Activated CD8-positive, alpha-beta T cell treated with anti-CD3 and anti-CD28 coated beads for 36 hours (primary cell): ENCODE results near the gene NUBPL. TPM values are rescaled to one million over a fixed set of nuclear protein-coding genes. Genes with fewer than 3 reads are reported as not detected.
"Not testable (repeated sequence)": the region's sequence is repeated elsewhere in the genome, so short reads cannot be mapped to it uniquely, and the experiment has no call there.

Experiments used
- ATAC-seq: fragments of 200-7000 bp; cut with Tn5 transposase; one replicate; pipeline ENCODE4 v1.10.0; 2021; ENCODE audit warnings: mild to moderate bottlenecking, moderate library complexity
- CTCF ChIA-PET: fragments of 350-600 bp; sonication (Branson Sonifier 250); formaldehyde crosslinking; loops from one replicate; lab custom pipeline; 2021; ENCODE audit warnings: antibody characterized with exemption; lab: Charles Lee
- POLR2A ChIA-PET: fragments of 350-600 bp; sonication (Branson Sonifier 250); formaldehyde crosslinking; loops from one replicate; lab custom pipeline; 2021; ENCODE audit warnings: antibody characterized with exemption; lab: Charles Lee
- DNase-seq: peaks from one replicate; pipeline ENCODE4 v3.0.0-alpha.2; 2020
- H3K27ac Mint-ChIP-seq: one replicate; pipeline ENCODE4 v1.8.0; 2021; ENCODE audit warnings: mild to moderate bottlenecking, mixed read lengths
- H3K27me3 Mint-ChIP-seq: one replicate; pipeline ENCODE4 v1.8.0; 2021; ENCODE audit warnings: mixed read lengths
- H3K36me3 Mint-ChIP-seq: one replicate; pipeline ENCODE4 v1.8.0; 2021; ENCODE audit warnings: low read depth, mixed read lengths
- H3K4me1 Mint-ChIP-seq: one replicate; pipeline ENCODE4 v1.8.0; 2021; ENCODE audit warnings: low read depth, mixed read lengths
- H3K4me3 Mint-ChIP-seq: one replicate; pipeline ENCODE4 v1.8.0; 2021; ENCODE audit warnings: mild to moderate bottlenecking, moderate library complexity, mixed read lengths
- H3K9me3 Mint-ChIP-seq: one replicate; pipeline ENCODE4 v1.8.0; 2021; ENCODE audit warnings: mixed read lengths
- intact Hi-C: fragments of 100-400 bp; cut with micrococcal nuclease; formaldehyde crosslinking; loops from one replicate; pipeline ENCODE4 v1.10.0; 2022
- total RNA-seq, 2 experiments: library from RNA; stranded (reverse); gene quantifications; one replicate each; pipeline ENCODE4 v1.2.3, GENCODE V29; 2021
- TF ChIP-seq, protein P1 (sequence below): fragments of 200-600 bp; IDR thresholded peaks from one replicate; pipeline ENCODE4 v1.8.0; 2022; ENCODE audit warnings: antibody characterized with exemption, mild to moderate bottlenecking

NUBPL gene
- total RNA-seq, 2 experiments from 2014 or later, result 14.3 to 14.4 TPM

DNA sequence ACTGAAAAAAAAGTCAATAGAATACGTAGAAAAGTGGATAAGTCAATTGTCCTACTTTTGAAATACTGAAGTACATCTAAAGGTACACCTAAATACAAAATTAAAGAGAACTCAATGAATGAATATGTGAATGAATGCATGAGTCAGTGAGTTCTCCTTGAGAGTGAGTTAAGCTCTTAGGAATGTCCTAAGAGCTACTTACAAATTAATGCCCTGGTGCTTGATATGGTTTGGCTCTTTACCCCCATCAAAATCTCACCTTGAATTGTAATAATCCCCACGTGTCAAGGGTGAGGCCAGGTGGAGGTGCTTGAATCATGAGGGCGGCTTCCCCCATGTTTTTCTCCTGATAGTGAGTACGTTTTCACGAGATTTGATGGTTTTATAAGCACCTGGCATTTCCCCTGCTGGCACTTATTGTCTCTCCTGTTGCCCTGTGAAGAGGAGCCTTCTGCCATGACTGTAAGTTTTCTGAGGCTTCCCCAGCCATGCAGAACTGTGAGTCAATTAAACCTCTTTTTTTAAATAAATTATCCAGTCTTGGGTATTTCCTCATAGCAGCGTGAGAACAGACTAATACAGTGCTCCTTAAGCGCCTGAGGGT lies 323.7 kb downstream of the NUBPL start:
- DNase-seq, result no peak
- ChIA-PET CTCF (no interaction called here), POLR2A (no interaction called here)
- Mint-ChIP-seq H3K4me1 (no peaks in the 10 kb centered on the region), H3K4me3 (no peak overlapping the region), H3K27me3 (no peaks in the 10 kb centered on the region), H3K36me3 (no peaks in the 10 kb centered on the region), H3K27ac (no peak overlapping the region), H3K9me3 (no peaks in the 10 kb centered on the region)
- no peak for ATAC-seq
- intact Hi-C loops, result no loop called here
- TF ChIP-seq, protein P1, sequence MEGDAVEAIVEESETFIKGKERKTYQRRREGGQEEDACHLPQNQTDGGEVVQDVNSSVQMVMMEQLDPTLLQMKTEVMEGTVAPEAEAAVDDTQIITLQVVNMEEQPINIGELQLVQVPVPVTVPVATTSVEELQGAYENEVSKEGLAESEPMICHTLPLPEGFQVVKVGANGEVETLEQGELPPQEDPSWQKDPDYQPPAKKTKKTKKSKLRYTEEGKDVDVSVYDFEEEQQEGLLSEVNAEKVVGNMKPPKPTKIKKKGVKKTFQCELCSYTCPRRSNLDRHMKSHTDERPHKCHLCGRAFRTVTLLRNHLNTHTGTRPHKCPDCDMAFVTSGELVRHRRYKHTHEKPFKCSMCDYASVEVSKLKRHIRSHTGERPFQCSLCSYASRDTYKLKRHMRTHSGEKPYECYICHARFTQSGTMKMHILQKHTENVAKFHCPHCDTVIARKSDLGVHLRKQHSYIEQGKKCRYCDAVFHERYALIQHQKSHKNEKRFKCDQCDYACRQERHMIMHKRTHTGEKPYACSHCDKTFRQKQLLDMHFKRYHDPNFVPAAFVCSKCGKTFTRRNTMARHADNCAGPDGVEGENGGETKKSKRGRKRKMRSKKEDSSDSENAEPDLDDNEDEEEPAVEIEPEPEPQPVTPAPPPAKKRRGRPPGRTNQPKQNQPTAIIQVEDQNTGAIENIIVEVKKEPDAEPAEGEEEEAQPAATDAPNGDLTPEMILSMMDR, result no peak

DNA sequence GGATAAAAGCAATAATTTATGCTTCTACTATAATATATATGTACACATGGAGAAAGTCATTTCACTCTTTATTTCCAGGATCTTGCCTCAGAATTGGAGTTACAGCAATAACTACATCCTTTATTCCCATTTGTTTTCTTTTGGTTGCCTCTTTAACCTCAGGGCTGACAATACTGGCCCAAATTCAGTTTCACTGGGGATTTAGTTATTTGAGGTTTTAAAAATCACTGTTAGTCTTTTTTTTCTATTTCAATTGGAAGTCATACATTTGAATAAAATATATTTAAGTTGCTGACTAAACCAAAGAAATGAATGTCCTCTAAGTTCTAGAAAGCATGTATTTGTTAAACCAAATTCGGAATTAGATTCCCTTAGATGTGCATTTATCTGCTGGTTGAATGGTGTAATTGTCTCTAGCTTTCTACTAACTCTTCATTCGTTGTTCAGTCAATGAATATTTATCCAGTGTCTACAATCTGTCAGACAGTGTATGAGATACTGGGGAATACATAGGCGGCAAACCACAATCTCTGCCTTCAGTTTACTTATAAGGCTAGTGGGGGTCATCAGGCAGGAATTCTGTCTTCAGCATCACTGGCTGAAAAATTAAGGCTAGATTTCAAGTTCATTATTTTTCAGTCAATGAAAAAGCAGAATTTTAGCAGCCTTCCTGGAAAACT lies 325.1 kb downstream of the NUBPL start:
- Mint-ChIP-seq H3K36me3 (no peaks in the 10 kb centered on the region), H3K4me3 (no peak overlapping the region), H3K27ac (no peak overlapping the region), H3K27me3 (no peaks in the 10 kb centered on the region), H3K9me3 (no peaks in the 10 kb centered on the region), H3K4me1 (no peaks in the 10 kb centered on the region)
- TF ChIP-seq, protein P1, result no peak
- intact Hi-C loops, result no loop called here
- CTCF ChIA-PET, result no interaction called here
- DNase-seq (no peak), ATAC-seq (no peak)
- POLR2A ChIA-PET, result no interaction called here

DNA sequence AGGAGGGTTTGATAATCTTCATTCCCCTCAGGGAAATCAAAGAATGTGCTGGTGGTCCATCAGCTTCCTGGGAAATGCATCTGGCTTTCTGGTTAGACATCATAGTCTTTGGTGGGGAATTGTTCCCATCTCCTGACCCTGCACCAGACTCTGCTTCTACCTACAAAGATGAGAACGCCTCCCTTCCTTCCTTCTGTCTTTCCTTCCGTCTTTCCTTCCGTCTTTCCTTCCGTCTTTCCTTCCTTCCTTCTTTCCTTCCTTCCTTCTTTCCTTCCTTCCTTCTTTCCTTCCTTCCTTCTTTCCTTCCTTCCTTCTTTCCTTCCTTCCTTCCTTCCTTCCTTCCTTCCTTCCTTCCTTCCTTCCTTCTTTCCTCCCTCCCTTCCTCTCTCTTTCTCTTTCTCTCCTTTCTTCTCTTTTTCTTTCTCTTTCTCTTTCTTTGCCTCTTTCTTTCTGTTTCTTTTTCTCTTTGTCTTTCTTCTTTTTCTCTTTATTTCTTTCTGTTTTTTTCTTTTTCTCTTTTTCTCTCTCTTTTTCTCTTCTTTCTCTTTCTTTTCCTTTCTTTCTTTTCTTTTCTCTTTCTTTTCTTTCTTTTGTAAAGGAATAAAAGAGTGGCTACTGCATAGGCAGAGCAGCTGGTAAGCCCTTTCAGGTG lies 326.9 kb downstream of the NUBPL start:
- Mint-ChIP-seq H3K9me3 (no peaks in the 10 kb centered on the region), H3K36me3 (no peaks in the 10 kb centered on the region), H3K27me3 (peaks cover 3% of the 10 kb centered on the region), H3K4me3 (no peak overlapping the region), H3K4me1 (no peaks in the 10 kb centered on the region), H3K27ac (no peak overlapping the region)
- intact Hi-C loops, result no loop called here
- CTCF ChIA-PET, result no interaction called here
- DNase-seq (no peak), ATAC-seq (no peak)
- TF ChIP-seq, protein P1, result peak; percentile 26
- POLR2A ChIA-PET, result no interaction called here

DNA sequence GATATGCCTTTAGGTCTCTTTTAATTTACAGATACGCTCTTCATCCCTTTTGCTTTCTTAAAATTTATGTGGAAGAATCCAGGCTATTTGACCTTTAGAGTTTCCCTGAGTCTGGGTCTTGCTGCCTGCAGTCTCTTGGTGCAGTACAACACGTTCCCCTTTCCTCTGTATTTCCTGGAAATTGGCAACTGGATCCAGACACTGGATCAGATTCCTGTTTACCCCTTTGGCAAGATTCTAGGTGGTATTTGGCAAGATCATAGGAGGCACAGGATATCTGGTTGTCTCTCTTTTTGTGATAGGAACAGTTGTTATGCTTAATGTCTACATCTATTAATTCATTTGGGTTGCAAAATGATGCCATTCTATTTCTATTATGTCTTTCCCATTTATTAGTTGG lies 328.1 kb downstream of the NUBPL start:
- no peaks in the 10 kb centered on the region for H3K4me1 Mint-ChIP-seq
- intact Hi-C loops, result no loop called here
- CTCF ChIA-PET, result no interaction called here
- H3K4me3 Mint-ChIP-seq, result no peak overlapping the region
- H3K27ac Mint-ChIP-seq, result no peak overlapping the region
- DNase-seq (no peak), ATAC-seq (no peak)
- H3K9me3 Mint-ChIP-seq, result no peaks in the 10 kb centered on the region
- POLR2A ChIA-PET, result no interaction called here
- H3K36me3 Mint-ChIP-seq, result no peaks in the 10 kb centered on the region
- TF ChIP-seq, protein P1, result no peak
- H3K27me3 Mint-ChIP-seq, result peaks cover 5% of the 10 kb centered on the region

DNA sequence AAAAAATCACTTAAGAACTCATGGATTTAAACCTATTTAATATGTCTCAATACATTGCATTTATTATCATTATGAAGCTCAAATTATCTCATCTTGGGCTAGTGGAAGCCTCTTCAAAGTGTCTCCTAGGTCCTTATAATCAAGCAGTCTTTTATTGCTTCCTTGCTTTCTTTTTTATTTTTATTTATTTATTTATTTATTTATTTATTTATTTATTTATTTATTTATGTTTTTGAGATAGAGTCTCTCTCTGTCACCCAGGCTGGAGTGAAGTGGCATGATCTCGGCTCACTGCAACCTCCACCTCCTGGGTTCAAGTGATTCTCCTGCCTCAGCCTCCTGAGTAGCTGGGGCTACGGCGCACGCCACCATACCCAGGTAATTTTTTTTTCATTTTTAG lies 329.0 kb downstream of the NUBPL start:
- DNase-seq, H3K36me3 Mint-ChIP-seq, POLR2A ChIA-PET, H3K27me3 Mint-ChIP-seq, H3K27ac Mint-ChIP-seq, ATAC-seq, H3K9me3 Mint-ChIP-seq, intact Hi-C loops, CTCF ChIA-PET, H3K4me3 Mint-ChIP-seq, H3K4me1 Mint-ChIP-seq: not testable (repeated sequence)
